Psoas muscle (tissue), 8 donors: ENCODE data around the gene KLHL10. TPM values are rescaled to one million over a fixed set of nuclear protein-coding genes. Genes with fewer than 3 reads are reported as not detected.

Source experiments
- ATAC-seq, 4 donors: fragments of 200-7000 bp; cut with Tn5 transposase; one replicate each; pipeline ENCODE4 v1.9.1; 2020; ENCODE audit warnings: moderate library complexity in 3 of 4, mild to moderate bottlenecking in 2 of 4
- DNase-seq, 2 donors: peaks; one replicate each; pipeline ENCODE4 v3.0.0-alpha.2; 2020
- H3K27ac ChIP-seq: fragments of 200-600 bp; one replicate; pipeline ENCODE4 v1.8.0; 2022
- H3K27me3 ChIP-seq, 3 donors: fragments of 200-600 bp in 1 of 3; one replicate each; pipeline versions ENCODE4 v1.6.1 to v1.8.0; 2013 to 2022; ENCODE audit warnings: low read length in 2 of 3, mild to moderate bottlenecking in 2 of 3, moderate library complexity in 1 of 3; ENCODE audit not compliant: insufficient read depth in 3 of 3
- H3K36me3 ChIP-seq, 2 donors: fragments of 200-600 bp in 1 of 2; one replicate each; pipeline versions ENCODE4 v1.6.1 to v1.8.0; 2013 to 2022; ENCODE audit warnings: low read depth in 1 of 2, mild to moderate bottlenecking in 1 of 2, moderate library complexity in 1 of 2; ENCODE audit not compliant: insufficient read depth in 1 of 2
- H3K4me1 ChIP-seq: fragments of 200-600 bp; one replicate; pipeline ENCODE4 v1.8.0; 2022
- H3K4me3 ChIP-seq: fragments of 200-600 bp; one replicate; pipeline ENCODE4 v1.8.0; 2022; ENCODE audit warnings: mild to moderate bottlenecking
- H3K9me3 ChIP-seq: fragments of 200-600 bp; one replicate; pipeline ENCODE4 v1.8.0; 2022
- CTCF ChIP-seq: fragments of 200-600 bp; IDR thresholded peaks from one replicate; pipeline ENCODE4 v1.8.0; 2022; ENCODE audit warnings: antibody characterized with exemption
- WGBS, 3 donors: extraction: QIAGEN DNeasy Blood & Tissue Kit; methylation state at CpG; one replicate each; pipeline versions ENCODE4 v1.1.6 to v1.1.7; 2013; 5-methylcytosine and 5-hydroxymethylcytosine counted together
- intact Hi-C, 2 donors: fragments of 100-400 bp; cut with DNase I; formaldehyde crosslinking; loops; one replicate each; pipeline versions ENCODE4 v1.11.0 to v1.14.2; 2022
- polyA plus RNA-seq, 3 donors: library from polyadenylated mRNA; stranded (reverse); fragments of 200-250 nt; gene quantifications; one replicate each; pipeline ENCODE4 v1.2.3, GENCODE V29; 2013
- total RNA-seq, 4 donors: library from RNA; stranded (reverse); fragmentation: NEBNext Ultra II Directional in 2 of 4; extraction: Animal tissue kit (Norgen Biotek cat#: 25700) in 2 of 4; gene quantifications; one replicate each; pipeline versions ENCODE4 v1.2.1 to v1.2.4, GENCODE V29; 2021 to 2023
- donor health status: healthy with polysubstance abuse.
- donor health status: DM: no; HTN: no; CAD: no; lungs with moderate emphysema.
- donor health status: Bipolar disorder and iron deficiency.
- donor health status: healthy.
- donor health status: DM: yes; HTN: yes; CAD: no.
- donor health status: DM: no; HTN: no; CAD: no.
- donor health status: DM: no; HTN: no; CAD: no.
- donor health status: DM: yes; HTN: yes; CAD: no.

The KLHL10 gene
- total and polyA plus RNA-seq, 7 donors: 0.04 TPM; not detected in 6

- Histone ChIP-seq H3K4me3 (no peak overlapping the region), H3K36me3 (no peaks in the 10 kb centered on the region), H3K4me1 (no peaks in the 10 kb centered on the region), H3K27me3 (no peaks in the 10 kb centered on the region), H3K9me3 (no peaks in the 10 kb centered on the region), H3K27ac (no peak overlapping the region)
- TF ChIP-seq CTCF: no peak
- intact Hi-C loops: no loop called here
- DNase-seq: no peak
- WGBS, 3 donors: 94 to 97% (median 97%) methylated on average over 20 of the region's 20 CpGs
- ATAC-seq: no peak
These were observed 19.6 kb upstream of the KLHL10 start for GRCh38 chr17:41818024-41818423.

GRCh38 chr17:41821776-41822175 lies 15.8 kb upstream of the KLHL10 start:
- DNase-seq: no peak
- Histone ChIP-seq H3K27me3 (no peaks in the 10 kb centered on the region), H3K9me3 (no peaks in the 10 kb centered on the region), H3K36me3 (peaks cover 0 to 27% of the 10 kb centered on the region in 2 donors), H3K4me3 (no peak overlapping the region), H3K27ac (no peak overlapping the region), H3K4me1 (no peaks in the 10 kb centered on the region)
- 82 to 89% (median 86%) methylated on average over 13 to 14 of the region's 14 CpGs for whole genome bisulfite sequencing, 3 donors
- TF ChIP-seq CTCF: no peak
- ATAC-seq: peak in 1 of 4 donors; percentile 23
- intact Hi-C loops: no loop called here

GRCh38 chr17:41822216-41823140 lies 15.1 kb upstream of the KLHL10 start:
- Histone ChIP-seq H3K9me3 (no peaks in the 10 kb centered on the region), H3K4me3 (no peak overlapping the region), H3K27ac (no peak overlapping the region), H3K27me3 (no peaks in the 10 kb centered on the region), H3K36me3 (peaks cover 0 to 34% of the 10 kb centered on the region in 2 donors), H3K4me1 (no peaks in the 10 kb centered on the region)
- TF ChIP-seq CTCF: no peak
- intact Hi-C loops: loop anchor here in 1 of 2 donors (1.0 kb wide), 1 partner anchor 19 kb away; no protein-coding TSS in a partner anchor
- ATAC-seq (no peak), DNase-seq (no peak)
- 76 to 79% (median 79%) methylated on average over 12 of the region's 12 CpGs for WGBS, 3 donors

DNA sequence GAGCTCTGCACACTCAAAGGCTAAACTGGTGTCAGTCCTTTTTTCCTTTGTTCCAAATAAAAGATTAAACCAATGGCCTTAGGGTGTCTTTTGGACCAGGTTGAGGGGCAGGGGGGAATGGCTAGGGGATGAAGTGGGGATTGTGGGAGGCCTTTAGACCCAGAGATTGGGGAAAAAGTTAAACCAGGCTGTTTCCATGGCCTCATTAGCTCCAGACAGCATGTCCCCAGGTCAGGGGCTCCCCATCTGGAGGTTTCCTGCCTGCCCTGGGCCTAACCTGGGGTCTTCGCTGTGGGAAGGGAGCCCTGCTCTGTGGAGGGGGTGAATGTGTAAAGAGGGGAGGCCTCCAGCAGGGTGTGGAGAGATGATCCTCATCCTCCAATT lies 14.5 kb upstream of the KLHL10 start:
- Histone ChIP-seq H3K4me1 (no peaks in the 10 kb centered on the region), H3K27ac (no peak overlapping the region), H3K27me3 (no peaks in the 10 kb centered on the region), H3K4me3 (no peak overlapping the region), H3K9me3 (no peaks in the 10 kb centered on the region), H3K36me3 (peaks cover 0 to 40% of the 10 kb centered on the region in 2 donors)
- no peak for TF ChIP-seq CTCF
- DNase-seq (no peak), ATAC-seq (no peak)
- WGBS, 3 donors: 90 to 95% (median 91%) methylated on average over 1 of the region's 1 CpG
- intact Hi-C loops: loop anchor here in 1 of 2 donors (1.0 kb wide), 1 partner anchor 20 kb away; no protein-coding TSS in a partner anchor
